H1 (cell line): ENCODE measurements around the gene SLCO4A1. TPM values are rescaled to one million over a fixed set of nuclear protein-coding genes. Genes with fewer than 3 reads are reported as not detected.

Source experiments
- CTCF ChIA-PET: fragments of 300-600 bp; sonication (Branson Sonifier 250); formaldehyde crosslinking; loops from one replicate; lab custom pipeline; 2021; ENCODE audit not compliant: partially characterized antibody; lab: Charles Lee
- POLR2A ChIA-PET: fragments of 300-600 bp; sonication (Branson Sonifier 250); formaldehyde crosslinking; loops from one replicate; lab custom pipeline; 2021; ENCODE audit warnings: inconsistent platforms; ENCODE audit not compliant: partially characterized antibody; lab: Charles Lee
- DNase-seq, 2 experiments: peaks; one replicate each; pipeline versions ENCODE4 v3.0.0 to v3.0.0-alpha.2; 2010 to 2022; ENCODE audit warnings: low spot score in 2 of 2, low read depth in 1 of 2, mixed read lengths in 1 of 2
- FAIRE-seq: peaks from 2 replicates; lab custom pipeline; 2011; peaks lifted over from hg19 to GRCh38; lab: Jason Lieb, UNC
- H2AFZ ChIP-seq: 2 replicates; pipeline ENCODE4 v1.8.1; 2012; ENCODE audit warnings: low read length, inconsistent platforms
- H2AK5ac ChIP-seq: 2 replicates; pipeline ENCODE4 v1.6.1; 2013; ENCODE audit warnings: low read depth, low read length
- H2BK120ac ChIP-seq: replicated peaks from 2 replicates; pipeline ENCODE3; 2013; ENCODE audit warnings: low read depth, low read length, inconsistent platforms
- H2BK12ac ChIP-seq: 2 replicates; pipeline ENCODE4 v1.6.1; 2013; ENCODE audit warnings: low read depth, low read length
- H2BK15ac ChIP-seq: 2 replicates; pipeline ENCODE4 v1.6.1; 2013; ENCODE audit warnings: low read length
- H2BK20ac ChIP-seq: 2 replicates; pipeline ENCODE4 v1.6.1; 2013; ENCODE audit warnings: low read length
- H2BK5ac ChIP-seq: 2 replicates; pipeline ENCODE4 v1.6.1; 2013; ENCODE audit warnings: low read depth, low read length
- H3K14ac ChIP-seq: 2 replicates; pipeline ENCODE4 v1.6.1; 2013; ENCODE audit warnings: inconsistent platforms; ENCODE audit not compliant: insufficient read length
- H3K18ac ChIP-seq: 2 replicates; pipeline ENCODE4 v1.6.1; 2013; ENCODE audit warnings: low read length; ENCODE audit errors: extremely low read depth
- H3K23ac ChIP-seq: 2 replicates; pipeline ENCODE4 v1.6.1; 2013; ENCODE audit warnings: inconsistent platforms; ENCODE audit not compliant: insufficient read length
- H3K23me2 ChIP-seq: 2 replicates; pipeline ENCODE4 v1.6.1; 2013; ENCODE audit warnings: low read depth, low read length
- H3K27ac ChIP-seq: 2 replicates; pipeline ENCODE4 v1.6.1; 2011; ENCODE audit warnings: low read depth, low read length, inconsistent platforms
- H3K27me3 ChIP-seq, 4 experiments: replicated peaks in 1 of 4; 1 replicate in 1 of 4; 2 replicates in 3 of 4; pipeline versions ENCODE4 v1.6.1 to v1.8.1; 2011 to 2013; ENCODE audit warnings: low read length in 3 of 4, mild to moderate bottlenecking in 3 of 4, inconsistent platforms in 2 of 4, mixed read lengths in 2 of 4, moderate library complexity in 1 of 4; ENCODE audit not compliant: control insufficient read depth in 3 of 4, insufficient read depth in 3 of 4; ENCODE audit errors: extremely low read depth in 1 of 4
- H3K36me3 ChIP-seq, 4 experiments: 2 replicates each; pipeline versions ENCODE4 v1.6.1 to v1.8.1; 2011 to 2013; ENCODE audit warnings: mild to moderate bottlenecking in 4 of 4, low read length in 3 of 4, moderate library complexity in 2 of 4, control low read depth in 1 of 4, inconsistent platforms in 1 of 4; ENCODE audit not compliant: insufficient read depth in 4 of 4, control insufficient read depth in 2 of 4
- H3K4ac ChIP-seq: replicated peaks from 2 replicates; pipeline ENCODE3; 2013; ENCODE audit warnings: low read length, low read depth, mixed read lengths, inconsistent platforms; ENCODE audit not compliant: insufficient read length
- H3K4me1 ChIP-seq, 4 experiments: replicated peaks in 1 of 4; 1 replicate in 1 of 4; 2 replicates in 3 of 4; pipeline versions ENCODE4 v1.6.1 to v1.8.1; 2011 to 2013; ENCODE audit warnings: low read length in 3 of 4, inconsistent platforms in 2 of 4, mixed read lengths in 1 of 4; ENCODE audit not compliant: insufficient read depth in 4 of 4, control insufficient read depth in 3 of 4
- H3K4me2 ChIP-seq, 2 experiments: 2 replicates each; pipeline versions ENCODE4 v1.6.1 to v1.8.1; 2011 to 2013; ENCODE audit warnings: low read depth in 2 of 2, low read length in 2 of 2, control low read depth in 1 of 2, inconsistent platforms in 1 of 2, mild to moderate bottlenecking in 1 of 2; ENCODE audit not compliant: insufficient read depth in 1 of 2
- H3K4me3 ChIP-seq, 4 experiments: fragments of 200-600, 300-600 bp in 1 of 4; sonication (generic), shearing (Covaris generic), sonication (Bioruptor Twin) in 1 of 4; 2 replicates each; pipeline versions ENCODE4 v1.5.1 to v1.8.1; 2011 to 2016; ENCODE audit warnings: low read length in 4 of 4, low read depth in 3 of 4, control low read depth in 2 of 4, inconsistent platforms in 2 of 4, mild to moderate bottlenecking in 2 of 4, mixed read lengths in 1 of 4, moderate library complexity in 1 of 4; ENCODE audit not compliant: insufficient read depth in 2 of 4; ENCODE audit errors: extremely low read depth in 1 of 4
- H3K56ac ChIP-seq: replicated peaks from 2 replicates; pipeline ENCODE3; 2013; ENCODE audit warnings: low read depth, mild to moderate bottlenecking, mixed read lengths, low read length, inconsistent platforms; ENCODE audit not compliant: insufficient read length
- H3K79me1 ChIP-seq: 2 replicates; pipeline ENCODE4 v1.6.1; 2013; ENCODE audit warnings: low read depth, low read length, control low read depth
- H3K79me2 ChIP-seq, 2 experiments: 2 replicates each; pipeline versions ENCODE4 v1.6.1 to v1.8.1; 2012 to 2013; ENCODE audit warnings: low read length in 2 of 2, mild to moderate bottlenecking in 2 of 2, inconsistent platforms in 1 of 2; ENCODE audit not compliant: insufficient read depth in 2 of 2, control insufficient read depth in 1 of 2
- H3K9ac ChIP-seq, 4 experiments: replicated peaks in 1 of 4; 1 replicate in 1 of 4; 2 replicates in 3 of 4; pipeline versions ENCODE4 v1.6.1 to v1.8.1; 2011 to 2013; ENCODE audit warnings: low read depth in 3 of 4, low read length in 3 of 4, control low read depth in 2 of 4, mild to moderate bottlenecking in 2 of 4, moderate library complexity in 2 of 4, inconsistent platforms in 1 of 4; ENCODE audit errors: extremely low read depth in 1 of 4
- H3K9me3 ChIP-seq, 2 experiments: 2 replicates each; pipeline versions ENCODE4 v1.6.1 to v1.8.1; 2012 to 2013; ENCODE audit warnings: mild to moderate bottlenecking in 2 of 2, moderate library complexity in 2 of 2, control low read depth in 1 of 2, inconsistent platforms in 1 of 2, low read depth in 1 of 2, low read length in 1 of 2, mixed read lengths in 1 of 2; ENCODE audit not compliant: insufficient read depth in 2 of 2
- H4K20me1 ChIP-seq, 2 experiments: replicated peaks in 1 of 2; 2 replicates each; pipeline versions ENCODE3 to v1.8.1; 2011 to 2013; ENCODE audit warnings: inconsistent platforms in 2 of 2, low read length in 2 of 2, mild to moderate bottlenecking in 1 of 2; ENCODE audit not compliant: insufficient read depth in 2 of 2, control insufficient read depth in 1 of 2
- H4K5ac ChIP-seq: 2 replicates; pipeline ENCODE4 v1.6.1; 2013; ENCODE audit warnings: low read length, low read depth, mixed read lengths, inconsistent platforms; ENCODE audit not compliant: insufficient read length
- H4K8ac ChIP-seq: 2 replicates; pipeline ENCODE4 v1.8.0; 2013; ENCODE audit warnings: mild to moderate bottlenecking, moderate library complexity, low read length, inconsistent platforms; ENCODE audit not compliant: insufficient read depth; ENCODE audit errors: extremely low read depth
- H4K91ac ChIP-seq: replicated peaks from 2 replicates; pipeline ENCODE3; 2013; ENCODE audit warnings: low read length, mixed read lengths, inconsistent platforms; ENCODE audit not compliant: insufficient read length
- HDAC6 ChIP-seq: IDR thresholded peaks from one replicate; pipeline ENCODE4 v1.7.1; 2012; ENCODE audit warnings: low read depth, mild to moderate bottlenecking, inconsistent platforms, low read length, moderate library complexity
- JUN ChIP-seq: IDR thresholded peaks from 2 replicates; pipeline ENCODE4 v1.6.1; 2011; ENCODE audit warnings: low read depth, mild to moderate bottlenecking, improper control_type of control experiment, low read length
- POLR2A ChIP-seq, 2 experiments: IDR thresholded peaks; 1 replicate in 1 of 2; 2 replicates in 1 of 2; pipeline ENCODE4 v1.6.1; 2011; ENCODE audit warnings: low read depth in 2 of 2, low read length in 2 of 2, mild to moderate bottlenecking in 2 of 2; ENCODE audit errors: control extremely low read depth in 1 of 2
- SP4 ChIP-seq: IDR thresholded peaks from 2 replicates; pipeline ENCODE4 v1.6.1; 2012; ENCODE audit warnings: low read length, inconsistent platforms
- WGBS, 2 experiments: shearing (Covaris generic) in 1 of 2; methylation state at CpG; one replicate each; pipeline versions ENCODE4 v1.1.6 to v1.1.7; 2013 to 2015; ENCODE audit warnings: low lambda C conversion rate in 2 of 2, mixed read lengths in 2 of 2, inconsistent platforms in 1 of 2, low coverage in 1 of 2, missing lambda C conversion rate in 1 of 2; ENCODE audit not compliant: insufficient replicate concordance in 2 of 2, insufficient coverage in 1 of 2, insufficient read length in 1 of 2; ENCODE audit errors: extremely low coverage in 1 of 2, missing lambda C conversion rate in 1 of 2; 5-methylcytosine and 5-hydroxymethylcytosine counted together
- polyA plus RNA-seq, 7 experiments: library from polyadenylated mRNA; depleted of rRNA in 3 of 7; stranded (reverse) in 5 of 7; unstranded in 2 of 7; fragments of >200 nt in 5 of 7; fragments of 200-250 nt in 2 of 7; gene quantifications; 1 replicate in 5 of 7; 2 replicates in 1 of 7; 4 replicates in 1 of 7; pipeline versions ENCODE4 v1.2.1 to v1.2.3, GENCODE V29; 2011 to 2013; ENCODE audit warnings: missing spikeins in 2 of 7, mixed read lengths in 2 of 7
- total RNA-seq: library from RNA; stranded (reverse); fragmentation: NEBNext Ultra II Directional; extraction: Animal tissue kit (Norgen Biotek cat#: 25700); gene quantifications from 2 replicates; pipeline ENCODE4 v1.2.1, GENCODE V29; 2021

SLCO4A1 gene
- total and polyA plus RNA-seq, 2 of the 8 experiments (the other 6 are each of a cell fraction or from before 2014, with no cell fraction given), result 10.5 to 18.5 TPM

DNA sequence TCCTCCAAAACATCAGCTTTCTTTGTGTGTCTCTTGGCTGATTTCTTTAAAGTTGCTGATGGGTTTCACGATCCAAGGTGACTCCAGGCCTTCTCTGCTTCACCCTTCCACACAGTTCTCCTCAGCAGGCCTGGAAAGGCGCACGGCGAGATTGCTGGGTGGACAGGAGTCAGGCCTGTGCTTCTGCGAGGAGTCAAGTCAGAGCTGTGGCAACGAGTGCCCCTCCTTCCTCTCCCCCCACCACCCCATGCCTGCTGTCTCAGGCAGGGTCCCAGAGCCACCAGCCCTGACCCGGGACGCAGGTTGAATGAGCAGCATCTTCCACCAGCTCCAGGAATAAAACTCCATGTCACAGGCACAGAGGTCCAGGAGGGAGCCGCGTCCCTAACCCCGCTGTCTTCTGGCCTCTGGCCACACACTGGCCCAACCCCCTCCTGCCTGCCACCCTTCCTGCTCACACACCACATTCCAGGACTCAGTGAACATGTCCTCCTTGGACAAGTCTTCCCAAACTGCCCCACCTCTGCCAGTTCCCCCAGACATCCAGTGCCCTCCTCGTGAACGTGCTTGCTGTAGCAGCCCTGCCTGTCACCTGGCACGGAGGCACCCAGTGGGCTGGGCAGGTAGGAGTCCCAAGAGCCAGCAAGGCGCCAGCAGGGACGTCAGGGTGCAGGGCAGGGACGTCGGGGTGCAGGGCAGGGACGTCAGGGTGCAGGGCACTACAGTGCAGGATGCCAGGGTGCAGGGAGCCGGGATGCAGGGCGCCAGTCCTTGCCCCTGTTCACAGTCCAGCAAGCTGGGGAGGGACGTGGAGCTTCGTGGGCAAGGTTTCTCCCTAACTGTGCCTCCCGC is 59.1 kb downstream of the SLCO4A1 start:
- DNase-seq (no peak), FAIRE-seq (no peak)
- Histone ChIP-seq H3K36me3 (no peaks in the 10 kb centered on the region), H3K18ac (no peak overlapping the region), H2BK12ac (no peak overlapping the region), H3K4me1 (no peaks in the 10 kb centered on the region; a peak in 1 of 7 replicates), H3K79me1 (no peaks in the 10 kb centered on the region), H3K27me3 (peaks cover 0 to 2% (median 0%) of the 10 kb centered on the region in 4 experiments; a peak in 1 of 7 replicates), H3K4me3 (no peak overlapping the region), H2BK15ac (no peak overlapping the region), H3K9ac (no peak overlapping the region), H2BK20ac (no peak overlapping the region), H2AFZ (no peak overlapping the region), H3K4me2 (no peak overlapping the region), H3K56ac (no peak overlapping the region), H3K27ac (no peak overlapping the region), H3K14ac (no peak overlapping the region), H4K5ac (no peak overlapping the region), H3K9me3 (no peaks in the 10 kb centered on the region), H2AK5ac (no peak overlapping the region), H4K91ac (no peak overlapping the region), H2BK5ac (no peak overlapping the region), H4K8ac (peak overlapping the region; percentile 28; the same call in 1 of the 2 replicates), H2BK120ac (no peak overlapping the region), H4K20me1 (no peaks in the 10 kb centered on the region), H3K23me2 (no peaks in the 10 kb centered on the region), H3K79me2 (no peaks in the 10 kb centered on the region), H3K4ac (no peak overlapping the region), H3K23ac (no peak overlapping the region)
- CTCF ChIA-PET, result interaction anchor here (0.6 to 1.5 kb wide), 4 partner anchors 9 to 292 kb away, joined by 3 to 4 read pairs (median 3); no protein-coding TSS in a partner anchor
- POLR2A ChIA-PET, result no interaction called here
- 82% methylated on average over 22 of the region's 24 CpGs; no CpG with 5 or more reads in 1 of the 2 experiments for WGBS, 2 experiments
- no peak for TF ChIP-seq HDAC6
- TF ChIP-seq JUN, result no peak
- no peak for TF ChIP-seq POLR2A (IDR thresholded peaks at IDR 0.05; ENCODE audit: control extremely low read depth in 1 of 2, low read depth in 2 of 2, low read length in 2 of 2)
- TF ChIP-seq SP4, result no peak
